Loucy (cell line): Measurements from ENCODE around the gene CRYBA2.

Experiments used
- EZH2phosphoT487 ChIP-seq: fragments of 200-600 bp; IDR thresholded peaks from 2 replicates; pipeline ENCODE4 v1.6.1; 2018; ENCODE audit warnings: antibody characterized with exemption, mild to moderate bottlenecking, moderate library complexity, borderline replicate concordance
- TF ChIP-seq, protein P1 (sequence below): fragments of 200-600 bp; sonication (generic); conservative IDR thresholded peaks from 2 replicates; pipeline ENCODE4 v1.5.1; 2014; ENCODE audit warnings: mild to moderate bottlenecking, antibody characterized with exemption, low read length

DNA sequence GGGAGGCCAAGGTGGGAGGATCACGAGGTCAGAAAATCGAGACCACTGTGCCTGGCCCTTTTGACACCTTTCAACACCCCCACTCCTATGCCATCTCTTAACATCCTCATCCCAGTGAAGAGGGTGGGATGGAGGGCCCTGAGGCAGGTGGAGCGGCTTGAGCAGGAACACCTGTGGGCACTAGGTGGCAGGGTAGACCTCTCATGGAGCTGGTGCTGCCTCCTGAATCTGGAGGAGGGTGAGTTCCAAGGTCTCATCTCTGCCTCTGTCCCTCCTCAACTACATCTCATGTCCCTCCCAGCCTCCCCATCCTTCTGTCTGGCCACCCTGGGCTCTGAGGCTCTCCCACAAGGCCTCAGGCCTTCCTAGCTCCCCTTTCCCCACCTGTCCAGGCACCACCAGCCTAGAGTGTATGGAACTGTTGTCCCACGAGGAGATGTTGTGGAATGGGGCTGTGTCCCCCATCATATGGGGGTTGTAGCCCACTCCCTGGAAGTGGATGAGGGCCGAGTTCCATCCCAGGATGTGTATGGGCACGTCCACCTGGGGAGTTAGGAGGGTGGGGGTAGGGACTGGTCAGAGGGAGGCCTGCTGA lies 17.0 kb upstream of the CRYBA2 start:
- TF ChIP-seq, protein P1, sequence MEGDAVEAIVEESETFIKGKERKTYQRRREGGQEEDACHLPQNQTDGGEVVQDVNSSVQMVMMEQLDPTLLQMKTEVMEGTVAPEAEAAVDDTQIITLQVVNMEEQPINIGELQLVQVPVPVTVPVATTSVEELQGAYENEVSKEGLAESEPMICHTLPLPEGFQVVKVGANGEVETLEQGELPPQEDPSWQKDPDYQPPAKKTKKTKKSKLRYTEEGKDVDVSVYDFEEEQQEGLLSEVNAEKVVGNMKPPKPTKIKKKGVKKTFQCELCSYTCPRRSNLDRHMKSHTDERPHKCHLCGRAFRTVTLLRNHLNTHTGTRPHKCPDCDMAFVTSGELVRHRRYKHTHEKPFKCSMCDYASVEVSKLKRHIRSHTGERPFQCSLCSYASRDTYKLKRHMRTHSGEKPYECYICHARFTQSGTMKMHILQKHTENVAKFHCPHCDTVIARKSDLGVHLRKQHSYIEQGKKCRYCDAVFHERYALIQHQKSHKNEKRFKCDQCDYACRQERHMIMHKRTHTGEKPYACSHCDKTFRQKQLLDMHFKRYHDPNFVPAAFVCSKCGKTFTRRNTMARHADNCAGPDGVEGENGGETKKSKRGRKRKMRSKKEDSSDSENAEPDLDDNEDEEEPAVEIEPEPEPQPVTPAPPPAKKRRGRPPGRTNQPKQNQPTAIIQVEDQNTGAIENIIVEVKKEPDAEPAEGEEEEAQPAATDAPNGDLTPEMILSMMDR, result peak; percentile 61
- no peak for TF ChIP-seq EZH2phosphoT487
